Measurements from ENCODE around the gene XRCC4.
"Not testable (repeated sequence)": the region's sequence is repeated elsewhere in the genome, so short reads cannot be mapped to it uniquely, and the experiment has no call there.

Gene XRCC4

DNA sequence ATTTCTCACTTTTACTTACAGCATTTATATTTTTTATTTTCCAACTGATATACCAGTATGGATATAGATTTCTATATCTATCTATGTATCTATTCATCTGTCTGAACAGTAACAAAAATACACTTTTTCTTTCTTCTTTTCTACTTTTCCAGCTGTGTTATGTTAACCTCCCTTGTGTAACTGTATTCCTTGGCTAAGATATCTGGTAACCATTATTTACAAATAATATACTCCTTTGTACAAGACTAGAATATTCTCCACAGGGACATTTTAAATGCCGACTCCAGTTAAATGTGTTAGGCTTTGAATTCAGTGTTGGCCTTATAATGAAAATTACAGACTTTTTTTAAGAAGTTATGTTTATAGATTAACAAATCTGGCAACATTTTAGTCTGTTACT is 168.7 kb downstream of the XRCC4 start:
- Histone ChIP-seq H3K36me3 (ENCODE audit: control insufficient read depth in 1 of 2, insufficient read depth in 2 of 2, low read length in 2 of 2) (no peaks in the 10 kb centered on the region), H3K27me3 (ENCODE audit: control insufficient read depth in 1 of 2, insufficient read depth in 2 of 2, low read length in 2 of 2) (no peaks in the 10 kb centered on the region), H3K4me3 (ENCODE audit: low read depth in 1 of 2, low read length in 2 of 2) (no peak overlapping the region), H3K9me3 (ENCODE audit: control insufficient read depth in 1 of 2, low read length in 2 of 2) (no peaks in the 10 kb centered on the region), H3K4me1 (ENCODE audit: control insufficient read depth in 1 of 2, insufficient read depth in 2 of 2, low read length in 2 of 2) (no peaks in the 10 kb centered on the region), H3K27ac (ENCODE audit: low read depth, low read length) (no peak overlapping the region), H3K9ac (ENCODE audit: low read depth in 1 of 2, low read length in 2 of 2) (no peak overlapping the region)

DNA sequence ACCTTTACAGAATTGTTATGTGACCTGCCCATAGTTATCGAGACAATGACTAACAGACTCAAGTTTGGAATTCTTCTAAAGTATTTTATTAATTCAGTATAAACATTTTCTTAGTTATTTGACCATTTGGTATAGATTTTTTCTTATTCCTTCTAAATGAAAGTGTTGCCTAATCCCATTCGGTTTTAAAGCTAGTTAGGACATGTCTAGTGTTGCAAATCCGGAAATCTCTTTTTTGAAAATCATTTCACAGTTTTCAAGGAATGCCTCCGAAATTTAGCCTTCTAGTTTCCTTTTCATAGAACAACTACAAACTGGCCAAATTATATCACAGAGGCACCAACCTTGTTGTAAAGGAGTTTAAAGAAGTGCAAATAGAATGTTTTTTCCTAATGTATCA is 171.8 kb downstream of the XRCC4 start:
- Histone ChIP-seq H3K27ac (ENCODE audit: low read depth, low read length) (no peak overlapping the region), H3K36me3 (ENCODE audit: control insufficient read depth in 1 of 2, insufficient read depth in 2 of 2, low read length in 2 of 2) (no peaks in the 10 kb centered on the region), H3K9ac (ENCODE audit: low read depth in 1 of 2, low read length in 2 of 2) (no peak overlapping the region)

DNA sequence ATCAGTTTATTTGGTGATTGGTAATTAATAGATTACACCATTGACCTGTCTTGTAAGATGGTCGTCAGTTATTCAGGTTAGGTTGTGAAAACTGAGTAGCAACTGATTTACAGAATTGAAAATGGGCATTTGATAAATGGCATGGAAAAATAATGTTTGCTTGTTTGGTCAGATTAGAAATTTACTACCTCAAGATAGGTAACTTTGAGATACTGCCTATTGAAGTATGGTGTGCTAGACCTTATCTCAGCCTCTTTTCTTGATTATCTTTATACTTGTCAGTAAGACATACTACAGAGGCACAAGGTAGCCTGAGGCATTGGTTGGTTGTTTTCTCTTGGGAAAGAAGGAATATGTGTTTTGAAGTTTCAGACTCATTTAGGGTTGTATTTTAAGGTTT is 174.5 kb downstream of the XRCC4 start:
- Histone ChIP-seq H3K4me1 (ENCODE audit: control insufficient read depth in 1 of 2, insufficient read depth in 2 of 2, low read length in 2 of 2) (no peaks in the 10 kb centered on the region), H3K4me3 (ENCODE audit: low read depth in 1 of 2, low read length in 2 of 2) (no peak overlapping the region), H3K27me3 (ENCODE audit: control insufficient read depth in 1 of 2, insufficient read depth in 2 of 2, low read length in 2 of 2) (no peaks in the 10 kb centered on the region), H3K9ac (ENCODE audit: low read depth in 1 of 2, low read length in 2 of 2) (no peak overlapping the region), H3K9me3 (ENCODE audit: control insufficient read depth in 1 of 2, low read length in 2 of 2) (no peaks in the 10 kb centered on the region), H3K36me3 (ENCODE audit: control insufficient read depth in 1 of 2, insufficient read depth in 2 of 2, low read length in 2 of 2) (no peaks in the 10 kb centered on the region), H3K27ac (ENCODE audit: low read depth, low read length) (no peak overlapping the region)

More for the DNA sequence above, 171.8 kb downstream of the XRCC4 start:
- Histone ChIP-seq H3K4me3 (ENCODE audit: low read depth in 1 of 2, low read length in 2 of 2) (no peak overlapping the region), H3K27me3 (ENCODE audit: control insufficient read depth in 1 of 2, insufficient read depth in 2 of 2, low read length in 2 of 2) (no peaks in the 10 kb centered on the region), H3K9me3 (ENCODE audit: control insufficient read depth in 1 of 2, low read length in 2 of 2) (no peaks in the 10 kb centered on the region), H3K4me1 (ENCODE audit: control insufficient read depth in 1 of 2, insufficient read depth in 2 of 2, low read length in 2 of 2) (no peaks in the 10 kb centered on the region)

DNA sequence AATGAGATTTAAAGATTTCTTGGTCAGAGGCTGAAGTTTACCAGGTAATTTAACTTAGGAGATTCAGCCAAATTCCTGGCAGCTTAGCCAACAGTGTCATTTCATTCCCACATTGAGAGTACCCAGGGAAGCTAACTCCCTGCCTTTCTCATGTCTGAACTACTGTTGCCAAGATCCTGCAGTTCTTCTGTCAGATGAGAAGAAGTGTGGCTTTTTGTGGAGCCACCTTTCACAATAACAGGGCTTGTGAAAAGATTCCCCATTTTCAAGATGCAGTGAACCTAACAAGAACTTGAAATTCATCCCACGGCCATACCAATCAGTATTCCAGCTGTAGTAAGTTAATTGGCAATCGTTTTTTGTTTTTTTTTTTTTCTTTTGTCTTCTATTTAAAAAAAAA is 176.4 kb downstream of the XRCC4 start:
- no peaks in the 10 kb centered on the region for H3K4me1 ChIP-seq (ENCODE audit: control insufficient read depth in 1 of 2, insufficient read depth in 2 of 2, low read length in 2 of 2)
- H3K27ac ChIP-seq (ENCODE audit: low read depth, low read length), result no peak overlapping the region
- H3K9ac ChIP-seq (ENCODE audit: low read depth in 1 of 2, low read length in 2 of 2), result no peak overlapping the region

DNA sequence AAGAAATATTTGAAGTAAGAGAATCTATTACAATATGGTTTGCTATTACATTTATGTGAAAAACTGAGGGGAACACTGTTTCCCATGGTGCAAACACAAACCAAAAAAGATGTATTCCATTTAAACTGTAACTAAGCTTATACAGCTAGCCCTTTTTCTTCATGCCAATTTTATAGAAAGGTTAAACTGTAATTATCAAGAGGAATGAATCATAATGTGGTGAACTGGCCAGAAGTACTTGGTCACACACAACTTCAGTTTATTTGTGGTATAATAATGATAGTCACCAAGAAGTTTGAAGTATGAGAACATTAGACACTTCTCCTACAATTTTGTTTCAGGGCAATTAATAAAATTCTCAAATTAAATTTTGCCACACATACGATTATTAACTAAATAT is 177.9 kb downstream of the XRCC4 start:
- Histone ChIP-seq H3K4me3 (ENCODE audit: low read depth in 1 of 2, low read length in 2 of 2) (no peak overlapping the region), H3K4me1 (ENCODE audit: control insufficient read depth in 1 of 2, insufficient read depth in 2 of 2, low read length in 2 of 2) (no peaks in the 10 kb centered on the region), H3K9ac (ENCODE audit: low read depth in 1 of 2, low read length in 2 of 2) (no peak overlapping the region), H3K27me3 (ENCODE audit: control insufficient read depth in 1 of 2, insufficient read depth in 2 of 2, low read length in 2 of 2) (no peaks in the 10 kb centered on the region), H3K36me3 (ENCODE audit: control insufficient read depth in 1 of 2, insufficient read depth in 2 of 2, low read length in 2 of 2) (no peaks in the 10 kb centered on the region), H3K27ac (ENCODE audit: low read depth, low read length) (no peak overlapping the region), H3K9me3 (ENCODE audit: control insufficient read depth in 1 of 2, low read length in 2 of 2) (no peaks in the 10 kb centered on the region)

More for the DNA sequence above, 176.4 kb downstream of the XRCC4 start:
- Histone ChIP-seq H3K9me3 (ENCODE audit: control insufficient read depth in 1 of 2, low read length in 2 of 2) (no peaks in the 10 kb centered on the region), H3K36me3 (ENCODE audit: control insufficient read depth in 1 of 2, insufficient read depth in 2 of 2, low read length in 2 of 2) (no peaks in the 10 kb centered on the region), H3K4me3 (ENCODE audit: low read depth in 1 of 2, low read length in 2 of 2) (no peak overlapping the region), H3K27me3 (ENCODE audit: control insufficient read depth in 1 of 2, insufficient read depth in 2 of 2, low read length in 2 of 2) (no peaks in the 10 kb centered on the region)

DNA sequence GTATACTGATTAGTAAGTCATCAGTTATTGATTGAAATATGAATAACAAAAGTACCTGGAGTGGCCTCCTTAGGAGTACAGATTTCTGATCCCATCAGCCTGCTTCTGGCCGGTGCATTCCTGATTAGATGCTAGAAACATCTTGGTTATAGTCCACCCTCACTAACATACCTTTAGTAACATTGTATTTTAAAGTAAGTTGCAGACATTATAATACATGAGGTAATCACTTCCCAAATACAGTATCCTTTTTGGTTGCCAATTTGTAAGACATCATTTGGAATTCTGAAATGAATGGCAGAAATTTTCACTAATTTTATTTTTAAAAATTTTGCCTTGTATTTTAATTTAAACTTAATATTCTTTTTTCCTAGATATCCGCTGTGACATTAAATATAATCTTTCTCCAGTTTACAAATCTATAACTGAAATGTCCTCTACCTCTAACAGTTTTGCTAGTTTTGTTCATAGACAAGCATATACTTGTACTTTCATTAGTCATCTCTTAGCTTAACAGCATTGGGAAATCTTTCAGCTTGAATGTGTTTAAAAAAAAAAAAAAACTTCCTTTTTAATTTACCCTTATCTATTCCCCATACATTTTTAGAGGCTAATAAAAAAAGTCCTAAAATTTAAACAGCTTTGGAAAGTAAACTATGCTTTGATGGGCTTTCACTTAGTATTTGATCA is 178.9 kb downstream of the XRCC4 start:
- no peaks in the 10 kb centered on the region for H3K27me3 ChIP-seq (ENCODE audit: control insufficient read depth in 1 of 2, insufficient read depth in 2 of 2, low read length in 2 of 2)

DNA sequence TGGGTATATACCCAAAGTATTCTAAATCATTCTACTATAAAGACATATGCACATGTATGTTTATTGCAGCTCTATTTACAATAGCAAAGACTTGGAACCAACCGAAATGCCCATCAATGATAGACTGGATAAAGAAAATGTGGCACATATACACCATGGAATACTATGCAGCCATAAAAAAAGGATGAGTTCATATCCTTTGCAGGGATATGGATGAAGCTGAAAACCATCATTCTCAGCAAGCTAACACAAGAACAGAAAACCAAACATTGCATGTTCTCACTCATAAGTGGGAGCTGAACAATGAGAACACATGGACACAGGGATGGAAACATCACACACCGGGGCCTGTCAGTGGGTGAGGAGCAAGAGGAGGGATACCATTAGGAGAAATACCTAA is 180.3 kb downstream of the XRCC4 start:
- not testable (repeated sequence) for H3K9me3 ChIP-seq (ENCODE audit: control insufficient read depth in 1 of 2, low read length in 2 of 2); H3K27ac ChIP-seq (ENCODE audit: low read depth, low read length); H3K36me3 ChIP-seq (ENCODE audit: control insufficient read depth in 1 of 2, insufficient read depth in 2 of 2, low read length in 2 of 2)

More for the DNA sequence above, 178.9 kb downstream of the XRCC4 start:
- H3K4me3 ChIP-seq (ENCODE audit: low read depth in 1 of 2, low read length in 2 of 2), result no peak overlapping the region
- H3K9ac ChIP-seq (ENCODE audit: low read depth in 1 of 2, low read length in 2 of 2), result no peak overlapping the region
- no peaks in the 10 kb centered on the region for H3K36me3 ChIP-seq (ENCODE audit: control insufficient read depth in 1 of 2, insufficient read depth in 2 of 2, low read length in 2 of 2)
- H3K27ac ChIP-seq (ENCODE audit: low read depth, low read length), result no peak overlapping the region
- no peaks in the 10 kb centered on the region for H3K4me1 ChIP-seq (ENCODE audit: control insufficient read depth in 1 of 2, insufficient read depth in 2 of 2, low read length in 2 of 2)
- H3K9me3 ChIP-seq (ENCODE audit: control insufficient read depth in 1 of 2, low read length in 2 of 2), result no peaks in the 10 kb centered on the region

DNA sequence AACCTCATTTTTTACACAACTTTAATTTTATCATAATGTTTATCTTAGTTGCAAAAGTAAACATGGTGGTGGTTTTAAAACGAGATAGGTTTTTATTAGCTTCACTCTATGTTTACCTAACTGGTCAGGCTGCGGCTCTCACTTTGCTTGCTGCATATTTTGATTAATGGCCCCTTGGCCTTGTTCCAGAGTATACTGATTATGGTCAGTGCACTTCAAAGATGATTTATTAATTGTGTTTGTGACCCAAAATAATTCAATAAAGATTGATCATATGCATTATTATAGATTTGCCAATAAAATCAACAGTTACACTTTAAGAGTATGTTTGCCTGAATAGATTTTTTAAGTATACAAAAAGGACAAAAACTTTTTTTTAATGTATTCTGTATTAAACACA is 188.0 kb downstream of the XRCC4 start:
- no peak overlapping the region for H3K27ac ChIP-seq (ENCODE audit: low read depth, low read length)
- no peaks in the 10 kb centered on the region for H3K4me1 ChIP-seq (ENCODE audit: control insufficient read depth in 1 of 2, insufficient read depth in 2 of 2, low read length in 2 of 2)
- H3K36me3 ChIP-seq (ENCODE audit: control insufficient read depth in 1 of 2, insufficient read depth in 2 of 2, low read length in 2 of 2), result no peaks in the 10 kb centered on the region
- no peak overlapping the region for H3K9ac ChIP-seq (ENCODE audit: low read depth in 1 of 2, low read length in 2 of 2)
- H3K27me3 ChIP-seq (ENCODE audit: control insufficient read depth in 1 of 2, insufficient read depth in 2 of 2, low read length in 2 of 2), result no peaks in the 10 kb centered on the region
- no peaks in the 10 kb centered on the region for H3K9me3 ChIP-seq (ENCODE audit: control insufficient read depth in 1 of 2, low read length in 2 of 2)
- no peak overlapping the region for H3K4me3 ChIP-seq (ENCODE audit: low read depth in 1 of 2, low read length in 2 of 2)

More for the DNA sequence above, 180.3 kb downstream of the XRCC4 start:
- not testable (repeated sequence) for H3K27me3 ChIP-seq (ENCODE audit: control insufficient read depth in 1 of 2, insufficient read depth in 2 of 2, low read length in 2 of 2); H3K4me1 ChIP-seq (ENCODE audit: control insufficient read depth in 1 of 2, insufficient read depth in 2 of 2, low read length in 2 of 2); H3K4me3 ChIP-seq (ENCODE audit: low read depth in 1 of 2, low read length in 2 of 2); H3K9ac ChIP-seq (ENCODE audit: low read depth in 1 of 2, low read length in 2 of 2)

DNA sequence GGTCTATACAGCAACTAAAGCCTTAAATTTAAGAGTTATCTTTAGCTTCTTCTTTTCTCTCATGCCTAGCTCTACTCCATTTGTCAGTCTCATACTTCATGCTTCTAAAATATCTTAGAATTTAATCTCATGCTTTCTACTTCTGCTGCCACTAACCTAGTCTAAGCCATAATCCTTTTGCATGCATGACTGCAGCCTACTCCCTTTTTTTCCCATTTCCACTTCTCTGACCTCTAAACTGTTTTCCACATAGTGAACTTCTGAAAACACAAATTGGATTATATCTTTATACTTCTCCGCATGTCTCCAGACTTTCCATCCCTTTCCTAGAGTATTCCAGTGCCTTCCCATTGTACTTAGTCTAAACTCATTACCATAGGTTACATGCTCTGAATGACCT is 193.0 kb downstream of the XRCC4 start:
- no peak overlapping the region for H3K4me3 ChIP-seq (ENCODE audit: low read depth in 1 of 2, low read length in 2 of 2)
- H3K27me3 ChIP-seq (ENCODE audit: control insufficient read depth in 1 of 2, insufficient read depth in 2 of 2, low read length in 2 of 2), result no peaks in the 10 kb centered on the region
- H3K9ac ChIP-seq (ENCODE audit: low read depth in 1 of 2, low read length in 2 of 2), result no peak overlapping the region
- H3K27ac ChIP-seq (ENCODE audit: low read depth, low read length), result no peak overlapping the region
- no peaks in the 10 kb centered on the region for H3K36me3 ChIP-seq (ENCODE audit: control insufficient read depth in 1 of 2, insufficient read depth in 2 of 2, low read length in 2 of 2)
- no peaks in the 10 kb centered on the region for H3K9me3 ChIP-seq (ENCODE audit: control insufficient read depth in 1 of 2, low read length in 2 of 2)
- H3K4me1 ChIP-seq (ENCODE audit: control insufficient read depth in 1 of 2, insufficient read depth in 2 of 2, low read length in 2 of 2), result no peaks in the 10 kb centered on the region

DNA sequence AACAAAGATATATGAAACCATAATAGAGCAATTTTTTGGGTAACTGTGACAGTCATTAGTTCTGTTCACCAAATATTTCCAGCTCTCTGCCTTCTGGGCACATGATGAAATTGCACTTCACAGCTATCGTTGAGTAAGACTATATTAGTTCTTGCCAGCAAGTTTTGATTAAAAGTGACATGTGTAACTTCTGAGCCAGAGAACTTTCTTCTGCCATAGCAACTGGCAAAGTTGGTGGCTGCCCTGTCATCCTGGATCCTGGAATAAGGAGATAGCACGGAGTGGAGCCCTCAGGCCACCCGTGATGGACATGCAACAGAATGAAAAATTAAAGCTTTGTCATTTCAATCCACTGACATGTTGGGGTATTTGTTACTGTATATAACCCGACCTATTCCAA is 199.8 kb downstream of the XRCC4 start:
- no peaks in the 10 kb centered on the region for H3K4me1 ChIP-seq (ENCODE audit: control insufficient read depth in 1 of 2, insufficient read depth in 2 of 2, low read length in 2 of 2)
- H3K9ac ChIP-seq (ENCODE audit: low read depth in 1 of 2, low read length in 2 of 2), result no peak overlapping the region
- no peaks in the 10 kb centered on the region for H3K27me3 ChIP-seq (ENCODE audit: control insufficient read depth in 1 of 2, insufficient read depth in 2 of 2, low read length in 2 of 2)
- H3K9me3 ChIP-seq (ENCODE audit: control insufficient read depth in 1 of 2, low read length in 2 of 2), result no peaks in the 10 kb centered on the region
- no peak overlapping the region for H3K27ac ChIP-seq (ENCODE audit: low read depth, low read length)
- H3K4me3 ChIP-seq (ENCODE audit: low read depth in 1 of 2, low read length in 2 of 2), result no peak overlapping the region
- no peaks in the 10 kb centered on the region for H3K36me3 ChIP-seq (ENCODE audit: control insufficient read depth in 1 of 2, insufficient read depth in 2 of 2, low read length in 2 of 2)

DNA sequence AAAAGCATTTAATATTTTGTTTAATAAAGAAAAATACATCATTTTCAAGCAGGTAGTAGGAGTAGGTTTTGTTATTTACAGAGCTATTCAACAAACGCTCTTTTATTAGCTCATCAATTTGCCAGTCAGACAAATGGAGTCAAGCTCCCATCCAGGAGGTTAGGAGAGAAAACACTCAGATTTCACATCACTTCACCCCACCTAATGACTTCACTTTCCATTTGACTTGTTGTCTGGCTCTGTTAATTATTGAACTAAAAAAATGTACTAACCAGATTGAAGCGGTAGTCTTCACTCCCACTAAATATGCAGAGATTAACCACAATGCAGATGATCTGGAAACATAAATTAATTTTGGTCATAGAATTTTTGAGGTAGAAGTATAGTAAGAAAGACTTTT is 200.6 kb downstream of the XRCC4 start:
- H3K9me3 ChIP-seq (ENCODE audit: control insufficient read depth in 1 of 2, low read length in 2 of 2), result no peaks in the 10 kb centered on the region
- no peak overlapping the region for H3K4me3 ChIP-seq (ENCODE audit: low read depth in 1 of 2, low read length in 2 of 2)
- no peaks in the 10 kb centered on the region for H3K27me3 ChIP-seq (ENCODE audit: control insufficient read depth in 1 of 2, insufficient read depth in 2 of 2, low read length in 2 of 2)
- no peak overlapping the region for H3K9ac ChIP-seq (ENCODE audit: low read depth in 1 of 2, low read length in 2 of 2)
- H3K36me3 ChIP-seq (ENCODE audit: control insufficient read depth in 1 of 2, insufficient read depth in 2 of 2, low read length in 2 of 2), result no peaks in the 10 kb centered on the region
- no peak overlapping the region for H3K27ac ChIP-seq (ENCODE audit: low read depth, low read length)
- no peaks in the 10 kb centered on the region for H3K4me1 ChIP-seq (ENCODE audit: control insufficient read depth in 1 of 2, insufficient read depth in 2 of 2, low read length in 2 of 2)
